Measurements from ENCODE around the gene GRWD1.
A peak's percentile ranks its signal among the peaks of the same experiment; 100 is the strongest.

Gene GRWD1

GRCh38 chr19:48444936-48445200, 915 bp upstream of the GRWD1 start:
- Histone ChIP-seq H3K4me3 (ENCODE audit: low read depth, low read length) (peak overlapping the region; percentile 99), H3K4me1 (peaks cover 5% of the 10 kb centered on the region; the same call in 1 of the 2 replicates), H3K27me3 (peaks cover 34% of the 10 kb centered on the region), H3K9me3 (no peaks in the 10 kb centered on the region; the same call in 1 of the 2 replicates), H3K36me3 (peaks cover 26% of the 10 kb centered on the region)
- TF ChIP-seq, protein P1, sequence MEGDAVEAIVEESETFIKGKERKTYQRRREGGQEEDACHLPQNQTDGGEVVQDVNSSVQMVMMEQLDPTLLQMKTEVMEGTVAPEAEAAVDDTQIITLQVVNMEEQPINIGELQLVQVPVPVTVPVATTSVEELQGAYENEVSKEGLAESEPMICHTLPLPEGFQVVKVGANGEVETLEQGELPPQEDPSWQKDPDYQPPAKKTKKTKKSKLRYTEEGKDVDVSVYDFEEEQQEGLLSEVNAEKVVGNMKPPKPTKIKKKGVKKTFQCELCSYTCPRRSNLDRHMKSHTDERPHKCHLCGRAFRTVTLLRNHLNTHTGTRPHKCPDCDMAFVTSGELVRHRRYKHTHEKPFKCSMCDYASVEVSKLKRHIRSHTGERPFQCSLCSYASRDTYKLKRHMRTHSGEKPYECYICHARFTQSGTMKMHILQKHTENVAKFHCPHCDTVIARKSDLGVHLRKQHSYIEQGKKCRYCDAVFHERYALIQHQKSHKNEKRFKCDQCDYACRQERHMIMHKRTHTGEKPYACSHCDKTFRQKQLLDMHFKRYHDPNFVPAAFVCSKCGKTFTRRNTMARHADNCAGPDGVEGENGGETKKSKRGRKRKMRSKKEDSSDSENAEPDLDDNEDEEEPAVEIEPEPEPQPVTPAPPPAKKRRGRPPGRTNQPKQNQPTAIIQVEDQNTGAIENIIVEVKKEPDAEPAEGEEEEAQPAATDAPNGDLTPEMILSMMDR (IDR thresholded peaks at IDR 0.05; ENCODE audit: low read depth, low read length): no peak
- no peak for DNase-seq

- no peaks in the 10 kb centered on the region; the same call in 1 of the 2 replicates for H3K9me3 ChIP-seq
- peak overlapping the region; percentile 99 for H3K4me3 ChIP-seq (ENCODE audit: low read depth, low read length)
- TF ChIP-seq, protein P1 (IDR thresholded peaks at IDR 0.05; ENCODE audit: low read depth, low read length): peak; percentile 71
- peak; percentile 69 for DNase-seq
- H3K27me3 ChIP-seq: peaks cover 34% of the 10 kb centered on the region
- H3K4me1 ChIP-seq: peaks cover 5% of the 10 kb centered on the region; the same call in 1 of the 2 replicates
- peaks cover 29% of the 10 kb centered on the region for H3K36me3 ChIP-seq
Measured at GRCh38 chr19:48445256-48445605, 552 bp upstream of the GRWD1 start.

DNA sequence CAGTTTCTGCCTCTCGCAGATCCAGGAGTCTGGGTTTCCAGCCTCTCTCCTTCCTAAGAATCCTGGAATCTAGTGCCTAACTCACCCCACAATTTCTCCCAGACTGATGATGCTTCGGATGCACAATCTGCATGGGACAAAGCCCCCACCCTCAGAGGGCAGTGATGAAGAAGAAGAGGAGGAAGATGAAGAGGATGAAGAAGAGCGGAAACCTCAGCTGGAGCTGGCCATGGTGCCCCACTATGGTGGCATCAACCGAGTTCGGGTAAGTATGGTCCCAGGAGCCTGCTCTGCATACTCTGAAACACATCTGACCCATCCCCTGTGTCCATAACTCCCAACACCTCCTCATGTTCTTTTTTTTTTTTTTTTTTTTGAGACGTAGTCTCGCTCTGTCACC, 796 bp downstream of the GRWD1 start:
- H3K27me3 ChIP-seq: peaks cover 31% of the 10 kb centered on the region
- TF ChIP-seq, protein P1 (IDR thresholded peaks at IDR 0.05; ENCODE audit: low read depth, low read length): no peak
- peaks cover 42% of the 10 kb centered on the region for H3K36me3 ChIP-seq
- no peaks in the 10 kb centered on the region; the same call in 1 of the 2 replicates for H3K9me3 ChIP-seq
- no peak for DNase-seq
- peaks cover 5% of the 10 kb centered on the region; the same call in 1 of the 2 replicates for H3K4me1 ChIP-seq
- peak overlapping the region; percentile 99 for H3K4me3 ChIP-seq (ENCODE audit: low read depth, low read length)

DNA sequence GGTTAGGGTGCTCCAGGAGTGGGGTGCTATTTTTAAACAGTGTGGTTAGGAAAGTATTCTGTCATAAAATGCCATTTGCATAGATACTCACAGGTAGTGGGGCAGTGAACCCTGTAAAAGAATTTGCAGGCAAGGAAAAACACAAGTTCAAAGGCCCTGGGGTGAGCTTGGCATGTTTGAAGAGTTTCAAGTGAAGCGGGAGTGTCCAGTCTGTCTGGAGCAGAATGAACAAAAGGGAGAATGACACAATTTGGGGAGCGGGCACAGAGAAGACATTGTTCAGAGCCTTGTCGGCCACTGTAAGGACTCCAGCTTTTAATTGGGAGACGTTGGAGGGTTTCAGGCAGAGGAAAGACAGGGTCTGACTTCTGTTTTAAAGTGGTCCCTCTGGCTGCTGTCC, 2.8 kb downstream of the GRWD1 start:
- peaks cover 60% of the 10 kb centered on the region for H3K36me3 ChIP-seq
- H3K9me3 ChIP-seq: no peaks in the 10 kb centered on the region
- H3K4me1 ChIP-seq: peaks cover 5% of the 10 kb centered on the region; the same call in 1 of the 2 replicates
- TF ChIP-seq, protein P1 (IDR thresholded peaks at IDR 0.05; ENCODE audit: low read depth, low read length): no peak
- H3K27me3 ChIP-seq: peaks cover 12% of the 10 kb centered on the region
- no peak overlapping the region for H3K4me3 ChIP-seq (ENCODE audit: low read depth, low read length)
- no peak for DNase-seq

DNA sequence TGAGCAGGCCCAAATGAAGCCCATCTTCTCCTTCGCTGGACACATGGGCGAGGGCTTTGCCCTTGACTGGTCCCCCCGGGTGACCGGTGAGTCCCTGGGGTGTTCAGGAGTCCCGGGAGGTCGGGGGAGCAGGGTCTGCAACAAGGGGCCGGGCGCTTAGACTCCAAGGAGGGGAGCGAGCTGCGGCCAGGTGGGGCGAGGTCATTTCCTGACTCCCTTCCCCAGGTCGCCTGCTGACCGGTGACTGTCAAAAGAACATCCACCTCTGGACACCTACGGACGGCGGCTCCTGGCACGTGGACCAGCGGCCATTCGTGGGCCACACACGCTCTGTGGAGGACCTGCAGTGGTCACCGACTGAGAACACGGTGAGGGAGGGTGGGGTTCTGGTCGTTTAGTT, 4.7 kb downstream of the GRWD1 start:
- H3K4me1 ChIP-seq: no peaks in the 10 kb centered on the region
- TF ChIP-seq, protein P1 (IDR thresholded peaks at IDR 0.05; ENCODE audit: low read depth, low read length): no peak
- no peak overlapping the region for H3K4me3 ChIP-seq (ENCODE audit: low read depth, low read length)
- H3K36me3 ChIP-seq: peaks cover 65% of the 10 kb centered on the region
- no peak for DNase-seq
- H3K9me3 ChIP-seq: no peaks in the 10 kb centered on the region
- no peaks in the 10 kb centered on the region for H3K27me3 ChIP-seq

GRCh38 chr19:48450863-48451262, 5.1 kb downstream of the GRWD1 start:
- Histone ChIP-seq H3K4me1 (no peaks in the 10 kb centered on the region), H3K4me3 (ENCODE audit: low read depth, low read length) (no peak overlapping the region), H3K9me3 (no peaks in the 10 kb centered on the region), H3K27me3 (no peaks in the 10 kb centered on the region), H3K36me3 (peaks cover 69% of the 10 kb centered on the region)
- no peak for DNase-seq
- TF ChIP-seq, protein P1 (IDR thresholded peaks at IDR 0.05; ENCODE audit: low read depth, low read length): no peak

Measured in BE2C (cell line).